ENCODE measurements around the gene AGBL3.

AGBL3 gene

DNA sequence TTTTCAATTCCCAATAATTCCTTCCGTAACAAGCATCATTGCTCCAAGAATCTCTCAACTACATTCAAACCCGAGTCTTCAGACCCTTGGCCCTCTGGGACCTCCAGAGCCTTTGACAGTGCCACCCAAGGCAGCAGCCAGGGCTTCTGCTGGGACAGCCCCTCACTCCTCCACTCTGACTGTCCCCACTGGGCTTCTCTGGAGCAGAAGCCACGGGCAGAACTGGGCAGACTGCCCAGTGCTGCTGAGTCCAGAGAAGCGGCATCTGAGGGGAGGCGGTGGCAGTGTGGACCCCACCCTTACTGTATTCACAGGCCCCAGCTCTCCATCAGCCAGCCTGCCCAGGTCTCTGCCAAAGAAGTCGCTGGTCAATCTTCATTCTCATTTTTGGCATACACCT is 175.4 kb downstream of the AGBL3 start:
- Histone ChIP-seq H3K27ac (ENCODE audit: low read depth, low read length) (peak overlapping the region; percentile 87), H3K4me1 (ENCODE audit: control insufficient read depth in 5 of 5, insufficient read depth in 5 of 5, low read length in 5 of 5) (peaks cover 19 to 86% (median 83%) of the 10 kb centered on the region in 5 donors)

DNA sequence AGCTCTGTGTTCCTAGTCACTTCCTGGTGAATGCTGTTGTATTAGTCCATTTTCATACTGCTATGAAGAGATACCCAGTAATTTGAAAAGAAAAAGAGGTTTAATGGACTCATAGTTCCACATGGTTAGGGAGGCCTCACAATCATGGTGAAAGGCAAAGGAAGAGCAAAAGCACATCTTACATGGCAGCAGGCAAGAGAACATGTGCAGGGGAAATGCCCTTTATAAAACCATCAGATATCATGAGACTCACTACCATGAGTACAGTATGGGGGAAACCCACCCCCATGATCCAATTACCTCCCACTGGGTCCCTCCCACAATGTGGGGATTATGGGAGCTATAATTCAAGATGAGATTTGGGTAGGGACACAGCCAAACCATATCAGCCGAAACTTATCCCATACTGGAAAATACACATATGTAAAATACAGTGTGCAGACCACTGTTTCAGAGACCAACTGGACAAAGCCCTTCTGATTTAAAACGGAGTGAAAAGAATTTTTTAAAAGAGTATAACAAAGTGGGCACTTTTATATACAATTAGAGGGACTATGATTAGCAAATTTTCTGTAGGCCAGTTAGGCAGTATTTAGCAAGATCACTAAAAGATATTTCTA is 176.2 kb downstream of the AGBL3 start:
- Histone ChIP-seq H3K27me3 (ENCODE audit: control insufficient read depth in 5 of 5, insufficient read depth in 4 of 5, low read length in 5 of 5) (no peaks in the 10 kb centered on the region), H3K4me3 (ENCODE audit: low read depth in 1 of 5, low read length in 5 of 5) (no peak overlapping the region), H3K9ac (ENCODE audit: low read length in 5 of 5) (no peak overlapping the region), H3K27ac (ENCODE audit: low read depth, low read length) (peak overlapping the region; percentile 87), H3K9me3 (ENCODE audit: control insufficient read depth in 5 of 5, low read length in 5 of 5) (no peaks in the 10 kb centered on the region), H3K36me3 (ENCODE audit: control insufficient read depth in 5 of 5, insufficient read depth in 5 of 5, low read length in 5 of 5) (peaks cover 0 to 34% (median 24%) of the 10 kb centered on the region in 5 donors), H3K4me1 (ENCODE audit: control insufficient read depth in 5 of 5, insufficient read depth in 5 of 5, low read length in 5 of 5) (peaks cover 23 to 90% (median 86%) of the 10 kb centered on the region in 5 donors)

More for the DNA sequence above, 175.4 kb downstream of the AGBL3 start:
- Histone ChIP-seq H3K4me3 (ENCODE audit: low read depth in 1 of 5, low read length in 5 of 5) (no peak overlapping the region), H3K27me3 (ENCODE audit: control insufficient read depth in 5 of 5, insufficient read depth in 4 of 5, low read length in 5 of 5) (no peaks in the 10 kb centered on the region), H3K9ac (ENCODE audit: low read length in 5 of 5) (no peak overlapping the region), H3K9me3 (ENCODE audit: control insufficient read depth in 5 of 5, low read length in 5 of 5) (no peaks in the 10 kb centered on the region), H3K36me3 (ENCODE audit: control insufficient read depth in 5 of 5, insufficient read depth in 5 of 5, low read length in 5 of 5) (peaks cover 0 to 29% (median 18%) of the 10 kb centered on the region in 5 donors)

DNA sequence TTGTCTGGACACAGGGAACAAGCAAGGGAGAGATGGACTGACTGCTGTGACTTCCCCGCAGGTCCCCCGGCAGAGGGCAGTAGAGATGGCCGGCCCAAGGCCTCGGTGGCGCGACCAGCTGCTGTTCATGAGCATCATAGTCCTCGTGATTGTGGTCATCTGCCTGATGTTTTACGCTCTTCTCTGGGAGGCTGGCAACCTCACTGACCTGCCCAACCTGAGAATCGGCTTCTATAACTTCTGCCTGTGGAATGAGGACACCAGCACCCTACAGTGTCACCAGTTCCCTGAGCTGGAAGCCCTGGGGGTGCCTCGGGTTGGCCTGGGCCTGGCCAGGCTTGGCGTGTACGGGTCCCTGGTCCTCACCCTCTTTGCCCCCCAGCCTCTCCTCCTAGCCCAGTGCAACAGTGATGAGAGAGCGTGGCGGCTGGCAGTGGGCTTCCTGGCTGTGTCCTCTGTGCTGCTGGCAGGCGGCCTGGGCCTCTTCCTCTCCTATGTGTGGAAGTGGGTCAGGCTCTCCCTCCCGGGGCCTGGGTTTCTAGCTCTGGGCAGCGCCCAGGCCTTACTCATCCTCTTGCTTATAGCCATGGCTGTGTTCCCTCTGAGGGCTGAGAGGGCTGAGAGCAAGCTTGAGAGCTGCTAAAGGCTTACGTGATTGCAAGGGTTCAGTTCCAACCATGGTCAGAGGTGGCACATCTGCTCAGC is 178.2 kb downstream of the AGBL3 start:
- Histone ChIP-seq H3K4me3 (ENCODE audit: low read depth in 1 of 5, low read length in 5 of 5) (peak overlapping the region in 1 of 5 donors; percentile 25), H3K9me3 (ENCODE audit: control insufficient read depth in 5 of 5, low read length in 5 of 5) (no peaks in the 10 kb centered on the region), H3K27me3 (ENCODE audit: control insufficient read depth in 5 of 5, insufficient read depth in 4 of 5, low read length in 5 of 5) (no peaks in the 10 kb centered on the region), H3K9ac (ENCODE audit: low read length in 5 of 5) (peak overlapping the region in 4 of 5 donors; percentile 30 to 66 (median 64)), H3K36me3 (ENCODE audit: control insufficient read depth in 5 of 5, insufficient read depth in 5 of 5, low read length in 5 of 5) (peaks cover 0 to 45% (median 34%) of the 10 kb centered on the region in 5 donors), H3K27ac (ENCODE audit: low read depth, low read length) (peak overlapping the region; percentile 87), H3K4me1 (ENCODE audit: control insufficient read depth in 5 of 5, insufficient read depth in 5 of 5, low read length in 5 of 5) (peaks cover 21 to 88% (median 85%) of the 10 kb centered on the region in 5 donors)

- Histone ChIP-seq H3K9me3 (ENCODE audit: control insufficient read depth in 5 of 5, low read length in 5 of 5) (no peaks in the 10 kb centered on the region), H3K9ac (ENCODE audit: low read length in 5 of 5) (peak overlapping the region; percentile 1 to 65 (median 47)), H3K4me3 (ENCODE audit: low read depth in 1 of 5, low read length in 5 of 5) (no peak overlapping the region), H3K27me3 (ENCODE audit: control insufficient read depth in 5 of 5, insufficient read depth in 4 of 5, low read length in 5 of 5) (no peaks in the 10 kb centered on the region), H3K27ac (ENCODE audit: low read depth, low read length) (peak overlapping the region; percentile 87), H3K36me3 (ENCODE audit: control insufficient read depth in 5 of 5, insufficient read depth in 5 of 5, low read length in 5 of 5) (peaks cover 0 to 45% (median 34%) of the 10 kb centered on the region in 5 donors), H3K4me1 (ENCODE audit: control insufficient read depth in 5 of 5, insufficient read depth in 5 of 5, low read length in 5 of 5) (peaks cover 19 to 81% (median 76%) of the 10 kb centered on the region in 5 donors)
These were observed 179.6 kb downstream of the AGBL3 start for GRCh38 chr7:135165862-135166261.

DNA sequence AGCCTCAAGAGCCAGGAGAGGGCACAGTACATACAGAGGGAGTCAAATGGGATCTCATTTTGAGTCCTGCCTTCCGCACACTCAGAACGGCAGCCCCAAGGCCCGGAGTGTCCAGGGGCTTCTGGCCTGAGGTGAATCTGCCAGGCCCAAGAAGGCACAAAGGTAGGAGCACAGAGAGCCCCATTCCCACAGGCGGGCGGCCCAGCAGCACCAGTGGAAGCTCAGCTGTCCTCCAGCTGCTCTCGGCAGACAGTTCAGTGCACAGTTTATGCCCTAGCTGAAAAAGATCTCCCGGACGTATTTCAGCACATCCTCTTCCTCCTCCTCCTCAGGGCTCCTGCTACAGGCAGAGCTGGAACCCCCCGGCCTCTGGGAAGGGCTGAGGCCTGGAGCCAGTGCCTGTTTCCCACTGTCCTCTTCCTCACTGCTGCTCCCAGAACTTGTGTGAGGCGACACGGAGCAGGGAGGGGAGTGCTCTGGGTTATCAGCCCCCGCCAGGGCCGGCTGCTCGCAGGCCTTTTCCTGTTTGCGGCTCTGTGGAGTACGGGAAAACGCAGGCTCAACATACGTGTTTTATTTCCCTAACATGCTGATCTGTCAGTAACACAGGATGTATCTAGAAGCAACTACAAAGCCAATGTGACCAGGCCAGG is 180.2 kb downstream of the AGBL3 start:
- Histone ChIP-seq H3K9ac (ENCODE audit: low read length in 5 of 5) (peak overlapping the region in 4 of 5 donors; percentile 47 to 65 (median 64)), H3K36me3 (ENCODE audit: control insufficient read depth in 5 of 5, insufficient read depth in 5 of 5, low read length in 5 of 5) (peaks cover 0 to 45% (median 34%) of the 10 kb centered on the region in 5 donors), H3K27me3 (ENCODE audit: control insufficient read depth in 5 of 5, insufficient read depth in 4 of 5, low read length in 5 of 5) (no peaks in the 10 kb centered on the region), H3K27ac (ENCODE audit: low read depth, low read length) (peak overlapping the region; percentile 87), H3K9me3 (ENCODE audit: control insufficient read depth in 5 of 5, low read length in 5 of 5) (no peaks in the 10 kb centered on the region), H3K4me1 (ENCODE audit: control insufficient read depth in 5 of 5, insufficient read depth in 5 of 5, low read length in 5 of 5) (peaks cover 19 to 78% (median 72%) of the 10 kb centered on the region in 5 donors), H3K4me3 (ENCODE audit: low read depth in 1 of 5, low read length in 5 of 5) (peak overlapping the region in 3 of 5 donors; percentile 2 to 12 (median 11))

GRCh38 chr7:135167365-135167917 is 181.1 kb downstream of the AGBL3 start:
- Histone ChIP-seq H3K27me3 (ENCODE audit: control insufficient read depth in 5 of 5, insufficient read depth in 4 of 5, low read length in 5 of 5) (no peaks in the 10 kb centered on the region), H3K27ac (ENCODE audit: low read depth, low read length) (peak overlapping the region; percentile 87), H3K4me3 (ENCODE audit: low read depth in 1 of 5, low read length in 5 of 5) (peak overlapping the region in 2 of 5 donors; percentile 4 to 22), H3K36me3 (ENCODE audit: control insufficient read depth in 5 of 5, insufficient read depth in 5 of 5, low read length in 5 of 5) (peaks cover 0 to 45% (median 34%) of the 10 kb centered on the region in 5 donors), H3K9me3 (ENCODE audit: control insufficient read depth in 5 of 5, low read length in 5 of 5) (no peaks in the 10 kb centered on the region), H3K9ac (ENCODE audit: low read length in 5 of 5) (peak overlapping the region in 2 of 5 donors; percentile 28 to 63), H3K4me1 (ENCODE audit: control insufficient read depth in 5 of 5, insufficient read depth in 5 of 5, low read length in 5 of 5) (peaks cover 21 to 75% (median 69%) of the 10 kb centered on the region in 5 donors)

DNA sequence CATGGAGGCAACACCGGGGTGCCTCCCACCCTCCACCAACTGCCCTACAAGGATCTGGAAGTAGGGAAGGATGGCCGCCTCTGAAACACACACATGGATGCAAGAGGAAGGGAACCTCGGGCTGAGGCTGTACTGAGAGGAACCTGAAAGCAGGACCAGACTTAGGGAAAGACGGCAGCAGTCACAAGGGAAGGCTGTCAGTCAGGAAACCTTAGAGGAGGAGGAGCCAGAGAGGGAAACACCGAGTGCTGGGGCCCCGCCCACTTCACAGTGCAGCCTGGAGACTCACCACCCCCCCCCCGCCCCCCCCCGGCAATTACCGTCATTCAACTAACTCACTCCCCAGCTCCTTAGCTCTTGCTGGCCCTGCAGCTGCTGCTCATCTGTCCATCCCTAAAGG is 181.7 kb downstream of the AGBL3 start:
- Histone ChIP-seq H3K9ac (ENCODE audit: low read length in 5 of 5) (peak overlapping the region in 1 of 5 donors; percentile 63), H3K4me3 (ENCODE audit: low read depth in 1 of 5, low read length in 5 of 5) (peak overlapping the region in 2 of 5 donors; percentile 7 to 22)

GRCh38 chr7:135168489-135169140 is 182.3 kb downstream of the AGBL3 start:
- peak overlapping the region in 3 of 5 donors; percentile 83 to 85 (median 84) for H3K4me3 ChIP-seq (ENCODE audit: low read depth in 1 of 5, low read length in 5 of 5)
- H3K4me1 ChIP-seq (ENCODE audit: control insufficient read depth in 5 of 5, insufficient read depth in 5 of 5, low read length in 5 of 5): peaks cover 21 to 73% (median 68%) of the 10 kb centered on the region in 5 donors
- peak overlapping the region in 2 of 5 donors; percentile 26 to 93 for H3K9ac ChIP-seq (ENCODE audit: low read length in 5 of 5)
- H3K27ac ChIP-seq (ENCODE audit: low read depth, low read length): peak overlapping the region; percentile 97
- no peaks in the 10 kb centered on the region for H3K27me3 ChIP-seq (ENCODE audit: control insufficient read depth in 5 of 5, insufficient read depth in 4 of 5, low read length in 5 of 5)
- no peaks in the 10 kb centered on the region for H3K9me3 ChIP-seq (ENCODE audit: control insufficient read depth in 5 of 5, low read length in 5 of 5)
- H3K36me3 ChIP-seq (ENCODE audit: control insufficient read depth in 5 of 5, insufficient read depth in 5 of 5, low read length in 5 of 5): peaks cover 0 to 44% (median 34%) of the 10 kb centered on the region in 5 donors

More for the DNA sequence above, 181.7 kb downstream of the AGBL3 start:
- H3K36me3 ChIP-seq (ENCODE audit: control insufficient read depth in 5 of 5, insufficient read depth in 5 of 5, low read length in 5 of 5): peaks cover 0 to 45% (median 34%) of the 10 kb centered on the region in 5 donors
- peak overlapping the region; percentile 97 for H3K27ac ChIP-seq (ENCODE audit: low read depth, low read length)
- peaks cover 21 to 74% (median 69%) of the 10 kb centered on the region in 5 donors for H3K4me1 ChIP-seq (ENCODE audit: control insufficient read depth in 5 of 5, insufficient read depth in 5 of 5, low read length in 5 of 5)
- no peaks in the 10 kb centered on the region for H3K27me3 ChIP-seq (ENCODE audit: control insufficient read depth in 5 of 5, insufficient read depth in 4 of 5, low read length in 5 of 5)
- H3K9me3 ChIP-seq (ENCODE audit: control insufficient read depth in 5 of 5, low read length in 5 of 5): no peaks in the 10 kb centered on the region

Data from subcutaneous abdominal adipose tissue (tissue), 5 donors.